Fibroblast of pulmonary artery (primary cell): Measurements from ENCODE around the gene GNG7.

Source experiments
- DNase-seq: peaks from one replicate; pipeline ENCODE4 v3.0.0-alpha.2; 2010; ENCODE audit warnings: low read depth
- H3K4me3 ChIP-seq: replicated peaks from 2 replicates; pipeline ENCODE4 v1.5.1; 2011; ENCODE audit warnings: low read depth, mild to moderate bottlenecking, control low read depth, low read length, moderate library complexity
- CTCF ChIP-seq: IDR thresholded peaks from 2 replicates; pipeline ENCODE4 v1.5.1; 2011; ENCODE audit warnings: mild to moderate bottlenecking, control low read depth, low read length, inconsistent platforms; ENCODE audit errors: missing control alignments

The GNG7 gene

DNA sequence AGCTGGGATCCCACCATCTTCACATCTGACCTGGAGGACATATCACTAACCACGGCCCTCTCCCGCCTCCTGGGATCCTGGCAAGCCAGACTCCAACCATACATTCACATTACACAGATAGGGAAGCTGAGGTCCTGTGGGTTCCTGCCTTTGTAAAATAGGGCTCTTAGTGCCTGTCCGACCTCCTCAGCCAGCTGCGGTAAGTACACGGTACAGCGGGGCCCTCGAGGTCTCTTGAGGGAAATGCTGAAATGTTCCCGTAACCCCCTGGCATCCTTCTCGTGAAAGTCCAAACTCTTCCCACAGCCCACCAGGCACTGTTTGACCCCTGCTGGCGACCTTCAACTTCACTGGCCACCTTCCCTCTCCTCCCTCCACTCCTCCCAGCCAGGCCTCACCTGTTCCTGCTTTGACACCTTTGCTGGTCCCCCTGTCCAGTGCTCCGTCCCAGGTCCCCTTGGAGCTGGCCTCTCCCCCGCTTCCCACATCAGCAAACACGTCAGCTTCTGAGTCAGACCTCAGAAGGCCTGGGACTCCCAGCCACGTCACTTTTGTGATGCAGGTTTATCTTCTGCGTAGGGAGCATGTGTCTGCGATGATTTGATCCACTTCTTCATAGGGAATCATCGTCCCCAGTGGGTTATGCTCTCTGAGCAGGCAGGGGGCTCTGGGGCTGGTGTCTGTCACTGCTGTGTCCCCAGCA lies 8.8 kb upstream of the GNG7 start:
- no peak overlapping the region for H3K4me3 ChIP-seq
- DNase-seq: peak; percentile 76
- no peak for TF ChIP-seq CTCF

DNA sequence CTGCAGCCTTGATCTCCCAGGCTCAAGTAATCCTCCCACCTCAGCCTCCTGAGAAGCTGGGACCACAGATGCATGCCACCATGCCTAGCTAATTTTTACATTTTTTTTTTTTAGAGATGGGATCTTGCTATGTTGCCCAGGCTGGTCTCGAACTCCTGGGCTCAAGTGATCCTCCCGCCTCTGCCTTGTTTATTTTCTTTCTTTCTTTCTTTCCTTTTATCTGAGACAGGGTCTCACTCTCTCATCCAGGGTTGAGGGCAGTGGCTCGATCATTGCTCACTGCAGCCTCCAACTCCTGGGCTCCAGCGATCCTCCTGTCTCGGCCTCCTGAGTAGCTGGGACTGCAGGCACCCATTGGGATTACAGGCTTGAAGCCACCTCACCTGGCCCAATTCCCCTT lies 3.8 kb upstream of the GNG7 start:
- H3K4me3 ChIP-seq: no peak overlapping the region
- no peak for TF ChIP-seq CTCF
- no peak for DNase-seq

GRCh38 chr19:2703691-2704216 lies 1.3 kb upstream of the GNG7 start:
- no peak for TF ChIP-seq CTCF
- H3K4me3 ChIP-seq: no peak overlapping the region
- DNase-seq: no peak

DNA sequence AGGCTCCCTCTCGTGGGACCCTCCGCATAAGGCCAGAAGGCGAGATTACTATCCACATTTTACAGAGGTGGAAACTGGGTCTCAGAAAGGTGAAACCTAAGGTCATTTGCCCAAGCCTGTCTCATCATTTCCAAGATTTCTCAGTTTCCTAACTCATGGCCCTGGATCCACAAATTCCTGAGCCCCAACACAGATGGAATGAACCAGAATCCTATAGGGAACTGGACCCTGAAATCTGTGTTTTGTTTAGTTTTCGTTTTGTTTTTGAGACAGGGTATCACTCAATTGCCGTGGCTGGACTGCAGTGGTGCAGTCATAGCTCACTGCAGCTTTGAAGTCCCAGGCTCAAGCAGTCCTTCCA lies 563 bp upstream of the GNG7 start:
- TF ChIP-seq CTCF: no peak
- no peak for DNase-seq
- H3K4me3 ChIP-seq: peak overlapping the region; percentile 33

GRCh38 chr19:2701361-2702169 lies 929 bp downstream of the GNG7 start:
- no peak for TF ChIP-seq CTCF
- no peak for DNase-seq
- H3K4me3 ChIP-seq: no peak overlapping the region

DNA sequence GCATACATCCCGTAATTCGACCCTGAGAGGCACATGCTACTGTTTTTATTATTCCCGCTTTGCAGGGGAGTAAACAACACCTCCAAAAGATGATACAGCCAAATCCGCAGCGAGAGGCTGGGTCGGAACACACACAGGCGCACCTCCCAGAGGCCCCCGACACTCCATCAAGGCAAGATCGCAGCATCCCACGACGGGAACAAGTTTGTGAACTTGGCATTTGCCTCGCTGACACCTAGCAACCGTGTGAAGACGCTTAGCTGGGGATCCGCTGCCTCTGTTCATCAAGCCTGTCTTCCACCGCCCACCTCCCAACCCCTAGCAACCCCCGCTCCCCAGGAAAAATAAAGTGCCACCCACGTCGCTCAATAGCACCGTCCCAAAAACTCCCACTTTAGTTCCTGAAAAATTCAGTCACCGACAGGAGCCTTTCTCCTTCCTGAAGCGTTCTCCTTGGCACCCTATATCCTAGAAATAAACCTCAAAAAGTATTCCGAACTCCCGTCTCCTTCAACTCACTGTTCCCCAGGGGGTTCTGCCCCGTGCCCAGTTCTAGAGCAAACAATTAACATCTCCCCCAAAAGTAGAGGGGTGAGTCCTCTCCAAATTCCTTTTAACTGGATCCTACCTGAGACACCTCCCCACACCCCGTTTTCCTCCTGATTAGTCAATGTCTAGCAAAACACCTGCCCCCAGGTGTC lies 1.7 kb downstream of the GNG7 start:
- no peak for DNase-seq
- no peak overlapping the region for H3K4me3 ChIP-seq
- TF ChIP-seq CTCF: no peak
